Measurements from ENCODE around the gene MSI2. TPM values are rescaled to one million over a fixed set of nuclear protein-coding genes. Genes with fewer than 3 reads are reported as not detected.
A peak's percentile ranks its signal among the peaks of the same experiment; 100 is the strongest.

Gene MSI2
- total and polyA plus RNA-seq, 2 donors (not counting 1 experiment from before 2014, with no cell fraction given): 16.1 to 196 TPM

DNA sequence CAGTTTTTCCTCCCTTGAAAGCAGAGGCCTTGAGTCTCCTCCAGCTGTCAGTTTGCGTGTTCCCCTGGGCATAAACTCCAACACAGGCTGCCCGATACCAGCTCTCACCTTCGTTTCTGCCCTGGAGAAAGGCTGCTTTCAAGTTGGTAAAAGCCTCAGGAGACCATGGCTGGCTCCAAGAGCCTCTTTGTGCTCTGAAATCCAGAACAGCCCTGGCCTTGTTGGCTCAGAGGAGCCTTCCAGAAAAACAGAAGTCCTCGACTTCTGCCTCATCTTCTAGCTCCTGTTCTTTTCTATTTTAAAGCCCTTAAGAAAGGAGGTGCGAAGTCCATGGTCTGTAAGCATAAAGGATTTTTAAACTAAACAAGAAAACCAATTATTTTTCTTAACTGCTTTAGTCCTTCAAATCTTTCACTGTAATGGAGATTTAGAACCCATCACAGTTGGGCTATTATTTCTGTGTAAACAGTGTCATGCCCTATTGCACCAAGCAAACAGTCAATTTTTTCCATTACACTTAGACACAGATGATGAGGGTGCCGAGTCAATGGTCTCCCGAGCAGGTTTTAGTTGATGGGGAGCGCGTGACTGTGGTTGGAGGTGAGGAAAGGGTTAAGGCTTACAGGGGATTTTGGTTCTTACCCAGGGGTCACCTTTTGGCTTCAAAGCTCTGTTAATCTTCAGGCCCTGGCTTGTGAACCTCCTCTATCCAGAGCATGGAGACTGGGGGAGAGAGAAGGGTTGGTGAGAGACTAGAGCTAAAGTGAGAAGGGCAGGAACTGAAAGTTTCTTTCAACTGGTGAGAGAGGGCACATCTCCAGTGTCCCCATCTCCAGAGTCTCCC is 212.8 kb downstream of the MSI2 start:
- CTCF ChIA-PET: interaction anchor here (0.6 to 1.9 kb wide), 6 partner anchors 31 to 226 kb away, joined by 3 to 5 read pairs (median 3); no protein-coding TSS in a partner anchor
- no peak overlapping the region for H3K4me3 Mint-ChIP-seq

More for the DNA sequence above, 212.8 kb downstream of the MSI2 start:
- DNase-seq (no peak), ATAC-seq (ENCODE audit: low read depth) (peak; percentile 59)
- TF ChIP-seq EZH2 (IDR thresholded peaks at IDR 0.05; ENCODE audit: borderline replicate concordance, insufficient read depth, low read depth, low read length, poor library complexity, severe bottlenecking): no peak
- TF ChIP-seq, protein P1, sequence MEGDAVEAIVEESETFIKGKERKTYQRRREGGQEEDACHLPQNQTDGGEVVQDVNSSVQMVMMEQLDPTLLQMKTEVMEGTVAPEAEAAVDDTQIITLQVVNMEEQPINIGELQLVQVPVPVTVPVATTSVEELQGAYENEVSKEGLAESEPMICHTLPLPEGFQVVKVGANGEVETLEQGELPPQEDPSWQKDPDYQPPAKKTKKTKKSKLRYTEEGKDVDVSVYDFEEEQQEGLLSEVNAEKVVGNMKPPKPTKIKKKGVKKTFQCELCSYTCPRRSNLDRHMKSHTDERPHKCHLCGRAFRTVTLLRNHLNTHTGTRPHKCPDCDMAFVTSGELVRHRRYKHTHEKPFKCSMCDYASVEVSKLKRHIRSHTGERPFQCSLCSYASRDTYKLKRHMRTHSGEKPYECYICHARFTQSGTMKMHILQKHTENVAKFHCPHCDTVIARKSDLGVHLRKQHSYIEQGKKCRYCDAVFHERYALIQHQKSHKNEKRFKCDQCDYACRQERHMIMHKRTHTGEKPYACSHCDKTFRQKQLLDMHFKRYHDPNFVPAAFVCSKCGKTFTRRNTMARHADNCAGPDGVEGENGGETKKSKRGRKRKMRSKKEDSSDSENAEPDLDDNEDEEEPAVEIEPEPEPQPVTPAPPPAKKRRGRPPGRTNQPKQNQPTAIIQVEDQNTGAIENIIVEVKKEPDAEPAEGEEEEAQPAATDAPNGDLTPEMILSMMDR (IDR thresholded peaks at IDR 0.05): no peak
- Histone ChIP-seq H3K27me3 (replicated peaks in 1 of 4; ENCODE audit: control extremely low read depth in 1 of 4, control insufficient read depth in 3 of 4, insufficient read depth in 4 of 4, low read length in 3 of 4) (no peaks in the 10 kb centered on the region), H3K4me1 (ENCODE audit: control insufficient read depth in 2 of 2, insufficient read depth in 2 of 2, low read length in 2 of 2) (peaks cover 20 to 28% of the 10 kb centered on the region in 2 donors), H3K4me3 (ENCODE audit: control extremely low read depth in 1 of 5, extremely low read depth in 1 of 5, insufficient read depth in 1 of 5, low read depth in 2 of 5, low read length in 4 of 5) (no peak overlapping the region), H3K27ac (ENCODE audit: low read length in 2 of 2) (peak overlapping the region in 1 of 2 donors; percentile 13), H2AFZ (ENCODE audit: insufficient read depth, low read depth, low read length, poor library complexity, severe bottlenecking) (no peak overlapping the region), H4K20me1 (ENCODE audit: control insufficient read depth, insufficient read depth, low read length, poor library complexity, severe bottlenecking) (peaks cover 26% of the 10 kb centered on the region), H3K9me3 (ENCODE audit: control extremely low read depth in 1 of 3, control insufficient read depth in 2 of 3, insufficient read depth in 1 of 3, low read length in 2 of 3) (no peaks in the 10 kb centered on the region), H3K4me2 (replicated peaks; ENCODE audit: low read depth, low read length, poor library complexity, severe bottlenecking) (peak overlapping the region; percentile 40), H3K9ac (ENCODE audit: low read length) (no peak overlapping the region), H3K79me2 (ENCODE audit: control insufficient read depth, insufficient read depth, low read length) (peaks cover 51% of the 10 kb centered on the region), H3K36me3 (replicated peaks in 1 of 2; ENCODE audit: control extremely low read depth in 1 of 2, control insufficient read depth in 1 of 2, extremely low read depth in 1 of 2, insufficient read depth in 2 of 2, low read length in 1 of 2) (no peaks in the 10 kb centered on the region)
- H3K4me1 Mint-ChIP-seq: peaks cover 53% of the 10 kb centered on the region
- intact Hi-C loops (cut with micrococcal nuclease): no loop called here
- H3K27ac Mint-ChIP-seq: peak overlapping the region; percentile 70
- no peaks in the 10 kb centered on the region for H3K9me3 Mint-ChIP-seq (ENCODE audit: insufficient read depth)
- 21% methylated on average over 7 of the region's 9 CpGs for WGBS (ENCODE audit: insufficient coverage)
- POLR2A ChIA-PET: interaction anchor here (1.2 kb wide), 1 partner anchor 69 kb away, joined by 5 read pairs; no protein-coding TSS in a partner anchor
- no peaks in the 10 kb centered on the region for H3K27me3 Mint-ChIP-seq

All from B cell (primary cell).